Raji (cell line): ENCODE measurements around the gene DRAM1.

Source experiments
- POLR2A ChIP-seq: IDR thresholded peaks from 2 replicates; pipeline ENCODE4 v1.6.1; 2011; ENCODE audit warnings: low read depth, low read length, control low read depth; ENCODE audit not compliant: insufficient read depth

The DRAM1 gene

DNA sequence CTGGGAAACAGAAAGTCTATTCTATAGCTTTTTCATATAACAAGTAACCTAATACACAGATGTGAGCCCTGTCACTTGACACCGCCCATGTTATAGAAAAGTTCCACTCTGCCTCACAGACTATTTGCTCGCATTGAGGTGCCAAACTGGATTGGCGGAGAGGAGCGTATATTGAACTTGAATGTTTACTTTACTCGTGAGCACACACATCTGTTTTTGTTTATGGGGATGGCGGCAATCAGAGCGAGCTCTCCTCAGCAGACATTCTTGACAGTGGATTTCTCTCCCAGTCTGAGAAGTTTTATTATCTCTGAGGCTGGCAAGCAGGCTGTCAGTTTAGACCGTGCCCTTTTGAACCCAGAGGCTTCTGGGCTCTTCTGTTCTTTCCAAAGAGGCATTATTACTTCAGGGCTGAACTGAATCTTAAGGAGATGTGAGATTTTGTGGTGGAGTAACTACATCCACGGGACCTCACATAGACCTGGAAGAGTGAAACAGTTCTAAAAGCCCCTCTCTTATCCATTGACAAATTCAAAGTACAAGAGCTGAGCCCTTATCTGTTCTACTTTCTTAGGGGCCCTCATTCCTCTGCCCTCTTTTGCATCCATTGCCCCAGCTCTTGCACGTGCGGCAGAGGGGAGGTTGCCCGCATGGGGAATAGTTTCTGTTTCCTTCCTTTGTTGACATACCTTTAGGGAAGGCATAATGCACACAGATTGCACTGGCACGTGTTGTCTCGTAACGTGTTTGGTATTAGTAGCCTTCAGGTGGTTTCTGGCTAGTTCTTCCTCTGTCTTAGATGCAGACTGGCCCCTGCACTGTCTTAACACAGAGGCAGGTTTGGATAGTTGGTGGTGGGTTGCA, 68.2 kb downstream of the DRAM1 start:
- no peak for TF ChIP-seq POLR2A

DNA sequence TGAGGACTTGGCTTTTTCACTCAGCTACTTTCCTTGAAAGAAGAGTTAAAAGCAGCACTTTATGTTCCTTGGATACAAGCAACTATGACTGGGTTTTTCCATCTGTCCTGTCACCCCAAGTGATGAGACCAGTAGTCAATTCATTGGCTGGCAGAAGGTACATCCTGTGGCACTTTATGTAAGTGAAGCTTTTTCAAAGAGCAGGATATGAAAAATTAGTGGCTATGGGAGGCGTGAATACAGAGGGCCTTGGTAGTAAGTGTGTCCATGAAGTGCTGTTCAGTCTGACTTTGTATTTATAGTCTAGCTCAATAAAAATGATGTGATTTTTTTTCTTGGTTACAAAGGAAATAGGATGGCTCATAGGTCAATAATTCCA, 68.8 kb downstream of the DRAM1 start:
- no peak for TF ChIP-seq POLR2A

DNA sequence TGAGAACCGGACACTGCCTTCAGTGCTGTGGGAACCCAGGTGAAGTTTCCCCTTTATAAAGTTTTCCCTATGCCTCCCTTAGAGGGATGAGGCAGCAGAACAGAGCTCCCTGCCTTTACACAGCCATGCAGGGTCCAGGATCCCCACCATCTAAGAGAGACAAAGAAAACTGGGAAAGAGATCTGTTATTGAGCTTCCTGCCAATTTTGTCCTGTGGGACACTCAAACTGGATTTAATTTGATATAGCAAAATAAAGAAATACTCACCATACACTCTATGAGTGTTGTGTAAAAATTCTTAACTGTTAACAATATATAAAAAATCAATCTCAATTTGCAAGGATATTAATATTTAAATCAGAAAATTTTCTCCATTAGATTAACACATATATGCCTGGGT, 69.9 kb downstream of the DRAM1 start:
- TF ChIP-seq POLR2A: no peak

DNA sequence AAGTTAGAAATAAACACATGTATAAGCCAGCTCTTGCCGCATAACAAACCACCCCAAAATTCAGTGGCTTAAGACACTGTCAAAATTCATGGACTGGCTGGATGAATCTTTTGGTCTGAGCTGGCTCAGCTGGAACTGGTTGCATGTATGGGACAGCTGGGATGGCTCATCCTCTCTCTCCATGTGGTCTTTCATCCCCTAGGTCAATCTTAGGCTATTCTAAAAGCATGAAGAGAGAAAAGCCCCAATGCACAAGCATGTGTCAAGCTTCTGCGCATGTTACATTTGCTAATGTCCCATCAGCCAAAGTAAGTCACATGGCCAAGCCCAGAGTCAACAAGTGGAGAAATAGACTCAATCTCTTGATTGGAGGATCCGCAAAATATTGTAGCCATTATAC, 71.0 kb downstream of the DRAM1 start:
- TF ChIP-seq POLR2A: no peak

DNA sequence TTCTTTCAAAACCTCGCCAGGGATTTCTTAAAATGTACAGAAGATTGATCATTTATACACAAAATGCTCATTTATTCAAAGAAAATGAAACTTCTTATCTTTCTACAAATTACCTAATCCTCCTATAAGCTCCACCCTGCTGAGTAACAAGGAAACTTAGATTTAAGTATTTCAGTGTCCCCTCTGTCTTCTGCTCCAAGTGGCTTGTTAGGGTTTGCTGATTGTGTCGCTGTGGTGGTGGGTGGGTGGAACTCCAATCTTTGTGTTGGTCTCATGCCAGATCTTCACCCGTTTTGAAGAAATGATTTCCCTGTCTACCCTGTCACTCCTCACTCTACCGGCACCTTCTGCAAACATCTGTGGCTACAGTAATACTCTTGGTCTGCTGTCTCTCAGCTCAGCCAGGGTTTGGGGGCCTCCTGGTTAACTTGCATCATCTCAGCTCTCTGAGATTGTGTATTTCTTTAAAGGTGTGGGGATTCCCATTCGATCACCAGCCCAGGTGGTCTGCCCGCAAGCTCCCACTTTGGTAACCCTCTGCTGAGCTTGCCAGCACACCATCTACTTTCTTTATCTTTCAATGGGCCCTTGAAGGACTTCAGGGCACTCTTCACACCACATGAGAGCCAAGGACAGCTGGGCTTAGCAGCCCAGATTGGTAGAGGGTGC, 73.8 kb downstream of the DRAM1 start:
- TF ChIP-seq POLR2A: no peak

DNA sequence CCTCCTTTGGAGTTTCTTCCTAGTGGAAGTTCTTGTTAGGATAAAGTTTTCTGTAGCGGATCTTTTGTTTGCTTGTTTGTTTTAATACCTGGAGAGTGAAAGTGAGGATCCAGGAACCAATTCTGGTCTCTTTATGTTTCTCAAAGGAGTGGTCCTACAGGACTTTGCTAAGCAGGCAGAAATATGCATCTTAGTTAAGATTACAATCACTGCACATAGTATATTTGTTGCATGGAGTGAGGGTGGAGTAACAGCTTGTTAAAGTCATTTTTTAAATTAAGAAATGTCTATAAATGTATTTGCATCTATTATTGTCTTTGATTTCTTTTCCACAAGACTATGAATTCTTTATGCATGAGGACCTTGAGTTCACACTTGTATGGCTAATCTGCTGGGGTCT, 76.7 kb downstream of the DRAM1 start:
- TF ChIP-seq POLR2A: no peak

DNA sequence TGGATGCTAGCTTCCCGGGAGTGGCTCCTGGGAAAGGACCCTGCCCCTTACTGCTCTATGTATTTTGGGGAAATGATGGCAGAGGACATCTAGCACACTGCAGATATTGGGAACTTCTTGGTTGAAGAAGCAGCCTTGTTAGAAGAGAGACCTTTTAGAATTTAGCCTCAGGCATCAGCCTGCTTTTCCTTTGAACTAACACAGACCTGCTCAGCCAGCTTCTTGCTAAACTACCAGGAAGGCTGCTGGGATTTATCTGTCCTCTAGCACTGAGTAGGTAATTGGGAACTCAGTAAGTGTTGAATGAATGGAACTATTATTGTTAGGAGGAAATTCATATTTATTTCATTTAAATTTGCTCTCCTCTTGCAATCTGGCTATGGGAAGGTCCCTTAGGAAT, 77.3 kb downstream of the DRAM1 start:
- TF ChIP-seq POLR2A: no peak

DNA sequence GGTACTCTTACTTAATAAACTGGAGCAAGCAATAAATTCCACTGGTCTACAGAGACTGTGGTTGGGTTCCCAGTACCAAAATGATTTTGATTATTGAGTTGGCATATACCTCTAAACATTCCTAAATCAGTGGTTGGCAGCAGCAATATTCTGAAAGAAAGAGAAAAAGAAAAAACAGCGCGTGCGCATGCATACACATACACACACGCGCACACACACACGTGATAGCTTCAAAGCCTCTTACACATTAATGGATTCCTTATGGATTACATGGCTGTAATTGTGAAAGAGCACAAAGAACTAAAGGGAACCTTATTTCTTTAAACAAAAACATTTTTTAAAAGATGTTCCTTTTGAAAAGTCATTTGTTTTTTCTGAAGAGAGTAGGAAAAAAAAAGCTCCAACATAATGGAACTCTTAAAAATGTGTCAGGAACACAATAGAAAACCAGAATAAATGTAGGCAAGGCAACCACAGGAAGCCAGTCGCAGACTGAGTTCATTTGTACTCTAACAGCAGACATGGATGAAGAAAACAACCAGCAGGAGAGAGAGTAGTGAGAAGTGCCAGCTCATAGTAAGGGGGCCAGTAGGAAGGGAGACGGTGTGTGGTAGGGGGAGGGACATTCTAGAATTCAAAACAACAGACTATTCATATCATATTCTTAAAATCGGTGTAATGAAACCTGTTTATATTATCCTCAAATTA, 80.0 kb downstream of the DRAM1 start:
- no peak for TF ChIP-seq POLR2A

DNA sequence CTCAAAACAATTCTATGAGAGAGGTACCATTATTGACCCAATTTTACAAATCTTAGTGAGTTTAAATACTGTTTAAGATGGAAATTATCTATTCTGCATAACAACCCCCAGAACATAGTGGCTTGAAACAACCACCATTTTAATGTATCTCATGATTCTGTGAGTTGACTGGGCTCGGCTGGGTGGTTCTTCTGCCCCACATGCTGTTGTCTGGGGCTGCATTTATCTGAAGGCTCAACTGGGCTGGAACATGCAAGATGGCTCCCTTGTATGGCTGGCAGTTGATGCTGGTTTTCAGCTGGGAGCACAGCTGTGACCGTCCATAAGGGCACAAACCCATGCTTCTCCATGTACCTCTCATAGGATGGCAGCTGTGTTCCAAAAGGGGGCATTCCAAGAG, 82.2 kb downstream of the DRAM1 start:
- no peak for TF ChIP-seq POLR2A

DNA sequence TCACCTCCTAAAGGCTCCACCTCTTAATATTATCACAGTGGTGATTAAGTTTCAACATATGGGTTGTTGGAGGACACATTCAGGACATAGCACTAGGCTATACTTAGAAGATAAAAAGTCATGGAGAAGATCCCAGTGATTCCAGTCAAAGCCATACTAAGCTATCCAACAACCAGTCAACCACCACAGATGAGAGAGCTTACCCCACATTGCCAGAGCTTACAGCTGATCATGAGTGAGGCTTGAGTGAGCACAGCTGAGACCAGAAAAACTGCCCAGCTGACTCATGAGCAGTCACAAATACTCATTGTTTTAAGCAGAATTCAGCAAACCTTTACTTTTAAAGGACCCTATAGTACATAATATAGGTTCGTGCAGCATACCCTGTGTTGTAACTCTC, 85.1 kb downstream of the DRAM1 start:
- TF ChIP-seq POLR2A: no peak

DNA sequence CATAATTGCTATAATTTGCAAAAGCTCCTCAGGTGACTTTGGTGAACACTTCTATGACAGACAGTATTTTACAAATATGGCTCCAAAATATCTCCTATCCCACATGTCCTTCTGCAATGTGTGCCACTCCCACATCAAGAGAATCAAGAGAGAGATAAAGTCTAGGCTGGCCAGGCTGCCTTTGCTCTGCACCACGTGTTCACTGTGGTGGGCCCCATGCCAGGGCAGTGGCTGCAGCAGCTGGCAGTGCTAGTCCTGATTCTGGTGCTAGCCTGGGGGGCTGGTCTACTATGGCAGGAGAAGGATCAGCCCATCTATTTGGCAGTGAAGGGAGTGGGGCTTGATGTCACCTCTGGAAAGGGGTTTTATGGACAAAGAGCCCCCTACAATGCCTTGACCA, 86.3 kb downstream of the DRAM1 start:
- TF ChIP-seq POLR2A: no peak

DNA sequence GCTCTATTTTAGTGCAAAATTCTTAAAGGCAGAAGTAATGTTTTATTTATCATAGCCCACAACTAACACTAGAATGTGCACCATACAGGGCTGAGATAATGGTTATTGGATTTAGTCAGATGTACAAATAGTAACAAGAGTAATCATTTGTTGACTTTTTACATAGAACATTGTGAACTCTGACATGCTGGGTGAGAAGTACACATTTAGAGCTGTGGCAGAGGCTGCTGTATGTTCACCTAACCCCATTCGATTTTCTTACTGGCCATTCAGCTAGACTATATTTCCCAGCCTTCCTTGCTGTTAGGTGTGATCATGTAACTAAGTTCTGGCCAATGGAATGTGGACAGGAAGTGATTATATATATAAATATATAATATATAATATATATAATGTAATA, 89.1 kb downstream of the DRAM1 start:
- no peak for TF ChIP-seq POLR2A

DNA sequence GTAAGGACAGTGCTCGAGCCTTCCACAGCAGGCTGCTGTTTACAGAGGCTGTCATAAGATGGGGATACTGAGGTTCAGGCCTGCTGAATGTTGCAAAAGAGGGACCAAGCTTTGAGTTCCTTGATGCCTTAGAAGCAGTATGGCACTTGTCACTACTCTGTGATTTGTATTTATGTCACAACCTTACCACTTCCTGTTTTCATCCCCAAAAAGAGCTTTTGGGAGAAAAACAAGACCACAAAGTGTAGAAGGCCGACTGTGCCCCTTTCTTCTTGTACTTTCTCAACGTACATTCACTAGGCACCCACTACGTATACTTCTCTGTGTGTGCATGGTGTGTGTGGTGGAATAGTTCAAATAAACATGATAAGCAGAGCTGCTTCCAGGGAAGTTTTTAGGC, 90.1 kb downstream of the DRAM1 start:
- no peak for TF ChIP-seq POLR2A

DNA sequence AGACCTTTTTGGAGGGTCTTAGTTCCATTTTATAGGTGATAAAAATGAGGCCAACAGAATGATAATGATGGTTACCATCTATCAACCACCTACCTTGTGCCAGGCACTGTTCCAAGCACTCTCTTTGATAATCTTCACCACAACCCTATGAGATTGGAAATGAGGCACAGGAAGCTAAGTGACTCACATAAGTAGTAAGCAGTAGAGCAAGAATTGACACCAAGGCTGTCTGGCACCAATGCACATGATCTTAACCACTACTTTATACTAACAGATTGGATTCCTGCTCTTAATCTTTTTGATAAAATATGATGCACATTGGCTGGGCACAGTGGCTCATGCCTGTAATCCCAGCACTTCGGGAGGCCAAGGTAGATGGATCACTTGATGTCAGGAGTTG, 91.4 kb downstream of the DRAM1 start:
- no peak for TF ChIP-seq POLR2A
